HL-60 (cell line): ENCODE measurements around the gene TIAM1.

Experiments
- DNase-seq, 2 experiments: peaks; one replicate each; pipeline ENCODE4 v3.0.0-alpha.2; 2010 to 2020; ENCODE audit warnings: low read depth in 1 of 2, low spot score in 1 of 2
- H3K27ac ChIP-seq: fragments of 250-450 bp; sonication (Bioruptor Pico); replicated peaks from 2 replicates; pipeline ENCODE4 v1.5.1; 2020; ENCODE audit warnings: mild to moderate bottlenecking, moderate library complexity
- H3K27me3 ChIP-seq: fragments of 250-450 bp; sonication (Bioruptor Pico); 2 replicates; pipeline ENCODE4 v1.5.1; 2021; ENCODE audit warnings: mild to moderate bottlenecking, moderate library complexity; ENCODE audit not compliant: insufficient read depth, poor library complexity, severe bottlenecking
- H3K4me3 ChIP-seq: replicated peaks from 2 replicates; pipeline ENCODE4 v1.5.1; 2011; ENCODE audit warnings: mild to moderate bottlenecking, control low read depth, low read length; ENCODE audit not compliant: insufficient read depth
- CTCF ChIP-seq: IDR thresholded peaks from one replicate; pipeline ENCODE4 v1.5.1; 2011; ENCODE audit warnings: low read length, control low read depth, inconsistent platforms; ENCODE audit not compliant: insufficient read depth
- GABPA ChIP-seq: IDR thresholded peaks from 2 replicates; pipeline ENCODE4 v1.6.1; 2012; ENCODE audit warnings: low read depth
- POLR2AphosphoS5 ChIP-seq: IDR thresholded peaks from 2 replicates; pipeline ENCODE4 v1.6.1; 2012; ENCODE audit warnings: low read depth
- REST ChIP-seq: IDR thresholded peaks from 2 replicates; pipeline ENCODE4 v1.6.1; 2012; ENCODE audit warnings: low read depth; ENCODE audit not compliant: insufficient replicate concordance
- SPI1 ChIP-seq: IDR thresholded peaks from 2 replicates; pipeline ENCODE4 v1.6.1; 2012; ENCODE audit warnings: low read depth, mild to moderate bottlenecking, borderline replicate concordance

TIAM1 gene

GRCh38 chr21:31331231-31331630 lies 12.8 kb downstream of the TIAM1 start:
- Histone ChIP-seq H3K4me3 (no peak overlapping the region), H3K27me3 (peaks cover 7% of the 10 kb centered on the region), H3K27ac (no peak overlapping the region)
- TF ChIP-seq CTCF (no peak), SPI1 (no peak), REST (no peak), GABPA (no peak), POLR2AphosphoS5 (no peak)
- DNase-seq: no peak

GRCh38 chr21:31330144-31330483 lies 13.9 kb downstream of the TIAM1 start:
- Histone ChIP-seq H3K27ac (no peak overlapping the region), H3K4me3 (no peak overlapping the region), H3K27me3 (peaks cover 7% of the 10 kb centered on the region)
- TF ChIP-seq GABPA (no peak), SPI1 (no peak), POLR2AphosphoS5 (no peak), REST (no peak), CTCF (no peak)
- no peak for DNase-seq

- no peak for DNase-seq
- no peak overlapping the region for H3K4me3 ChIP-seq
- TF ChIP-seq REST (no peak), CTCF (no peak), GABPA (no peak), SPI1 (no peak), POLR2AphosphoS5 (no peak)
- peaks cover 7% of the 10 kb centered on the region for H3K27me3 ChIP-seq
- H3K27ac ChIP-seq: no peak overlapping the region
Observed at GRCh38 chr21:31329456-31330143, 14.5 kb downstream of the TIAM1 start.
